GM10266 (cell line): ENCODE measurements around the gene MDM2.

ENCODE experiments used
- DNase-seq: peaks from one replicate; pipeline ENCODE4 v3.0.0; 2012; ENCODE audit errors: extremely low spot score
- CTCF ChIP-seq: IDR thresholded peaks from 2 replicates; pipeline ENCODE4 v1.5.1; 2012; ENCODE audit warnings: mild to moderate bottlenecking, low read depth; ENCODE audit not compliant: control insufficient read depth, insufficient read depth; ENCODE audit errors: missing control alignments

MDM2 gene

GRCh38 chr12:68765696-68766095, 42.3 kb upstream of the MDM2 start:
- no peak for TF ChIP-seq CTCF
- no peak for DNase-seq

- DNase-seq = no peak
- TF ChIP-seq CTCF = no peak
These were observed 41.3 kb upstream of the MDM2 start for GRCh38 chr12:68766646-68767045.

- DNase-seq = no peak
- no peak for TF ChIP-seq CTCF
These were observed 40.8 kb upstream of the MDM2 start for GRCh38 chr12:68767191-68767590.

GRCh38 chr12:68768431-68768939, 39.5 kb upstream of the MDM2 start:
- TF ChIP-seq CTCF = no peak
- DNase-seq = no peak

GRCh38 chr12:68769941-68770340, 38.0 kb upstream of the MDM2 start:
- TF ChIP-seq CTCF = no peak
- DNase-seq = no peak

GRCh38 chr12:68771223-68771925, 36.6 kb upstream of the MDM2 start:
- no peak for TF ChIP-seq CTCF
- DNase-seq = no peak

GRCh38 chr12:68772714-68773113, 35.3 kb upstream of the MDM2 start:
- no peak for DNase-seq
- TF ChIP-seq CTCF = no peak
